HL-60/S4 treated with retinoic acid at 250 ng/mL for 4 days and 3 days (cell line): ENCODE data around the gene ATG16L2.
"Not testable (repeated sequence)": the region's sequence is repeated elsewhere in the genome, so short reads cannot be mapped to it uniquely, and the experiment has no call there.

Experiments
- in situ Hi-C: fragments of 300-500 bp; cut with MboI; formaldehyde crosslinking; loops from 2 replicates; pipeline ENCODE4 v1.7.0; 2022; ENCODE audit warnings: low sequenced_read_pairs

The ATG16L2 gene

GRCh38 chr11:72836111-72836510 lies 21.9 kb downstream of the ATG16L2 start:
- in situ Hi-C loops, result no loop called here

GRCh38 chr11:72838691-72839305 lies 24.6 kb downstream of the ATG16L2 start:
- in situ Hi-C loops, result no loop called here

- in situ Hi-C loops, result no loop called here
These were observed 26.6 kb downstream of the ATG16L2 start for GRCh38 chr11:72840780-72841179.

GRCh38 chr11:72841397-72841796 lies 27.2 kb downstream of the ATG16L2 start:
- in situ Hi-C loops, result no loop called here

GRCh38 chr11:72842126-72842525 lies 27.9 kb downstream of the ATG16L2 start:
- in situ Hi-C loops, result no loop called here

GRCh38 chr11:72842653-72843330 lies 28.6 kb downstream of the ATG16L2 start:
- in situ Hi-C loops, result no loop called here

- in situ Hi-C loops, result no loop called here
These were observed 30.1 kb downstream of the ATG16L2 start for GRCh38 chr11:72844356-72844755.

- in situ Hi-C loops, result no loop called here
These were observed 34.7 kb downstream of the ATG16L2 start for GRCh38 chr11:72848846-72849466.

- in situ Hi-C loops, result no loop called here
These were observed 36.6 kb downstream of the ATG16L2 start for GRCh38 chr11:72850832-72851231.

- in situ Hi-C loops, result no loop called here
These were observed 37.5 kb downstream of the ATG16L2 start for GRCh38 chr11:72851726-72852125.

- in situ Hi-C loops, result no loop called here
These were observed 41.9 kb downstream of the ATG16L2 start for GRCh38 chr11:72856065-72856464.

GRCh38 chr11:72856551-72857345 lies 42.5 kb downstream of the ATG16L2 start:
- in situ Hi-C loops, result no loop called here

- in situ Hi-C loops, result not testable (repeated sequence)
These were observed 44.1 kb downstream of the ATG16L2 start for GRCh38 chr11:72858267-72858666.

GRCh38 chr11:72859126-72859525 lies 44.9 kb downstream of the ATG16L2 start:
- in situ Hi-C loops, result no loop called here

- in situ Hi-C loops, result no loop called here
These were observed 45.8 kb downstream of the ATG16L2 start for GRCh38 chr11:72860010-72860409.

- in situ Hi-C loops, result no loop called here
These were observed 46.4 kb downstream of the ATG16L2 start for GRCh38 chr11:72860592-72860991.

- in situ Hi-C loops, result no loop called here
These were observed 48.9 kb downstream of the ATG16L2 start for GRCh38 chr11:72863091-72863490.

- in situ Hi-C loops, result no loop called here
These were observed 49.7 kb downstream of the ATG16L2 start for GRCh38 chr11:72863916-72864315.

GRCh38 chr11:72864702-72865655 lies 50.8 kb downstream of the ATG16L2 start:
- in situ Hi-C loops, result no loop called here

GRCh38 chr11:72867970-72868369 lies 53.8 kb downstream of the ATG16L2 start:
- in situ Hi-C loops, result no loop called here
